GM12878 (cell line): Measurements from ENCODE around the gene CTNNA2. TPM values are rescaled to one million over a fixed set of nuclear protein-coding genes. Genes with fewer than 3 reads are reported as not detected.

Source experiments
- ATAC-seq: fragments of 200-7000 bp; cut with Tn5 transposase; 3 replicates; pipeline ENCODE4 v1.9.1; 2020; ENCODE audit warnings: mild to moderate bottlenecking, moderate library complexity
- BruUV-seq: library from RNA; stranded (reverse); fragments of 400-500 nt; replicated peaks from 2 replicates; lab custom pipeline; 2021; lab: Mats Ljungman, UMichigan
- CTCF ChIA-PET: fragments of 300-600 bp; sonication (Branson Sonifier 250); formaldehyde crosslinking; extraction: SDS; loops from one replicate; lab custom pipeline; 2021; ENCODE audit warnings: inconsistent platforms; lab: Yijun Ruan, JAX
- POLR2A ChIA-PET: fragments of 350-600 bp; formaldehyde crosslinking; extraction: SDS; loops from one replicate; lab custom pipeline; 2021; ENCODE audit warnings: inconsistent platforms; lab: Charles Lee
- RAD21 ChIA-PET: fragments of 300-600 bp; sonication (Branson Sonifier 250); formaldehyde crosslinking; loops from one replicate; lab custom pipeline; 2023; ENCODE audit warnings: antibody characterized with exemption; ENCODE audit not compliant: unreplicated experiment; lab: Charles Lee
- SMC1A ChIA-PET: fragments of 300-600 bp; sonication (Branson Sonifier 250); formaldehyde crosslinking; loops from one replicate; lab custom pipeline; 2023; ENCODE audit not compliant: unreplicated experiment, uncharacterized antibody; lab: Charles Lee
- DNase-seq: peaks from one replicate; pipeline ENCODE4 v3.0.0-alpha.2; 2011; ENCODE audit warnings: low read depth, low spot score
- FAIRE-seq: peaks from 3 replicates; lab custom pipeline; 2011; peaks lifted over from hg19 to GRCh38; lab: Jason Lieb, UNC
- H2AFZ ChIP-seq: 2 replicates; pipeline ENCODE4 v1.6.0; 2011; ENCODE audit warnings: low read depth, low read length, control low read depth; ENCODE audit not compliant: control insufficient read depth
- H3K27ac ChIP-seq: 2 replicates; pipeline ENCODE4 v1.5.1; 2011; ENCODE audit warnings: control low read depth; ENCODE audit not compliant: control insufficient read depth, insufficient read depth
- H3K27me3 ChIP-seq, 2 experiments: replicated peaks in 1 of 2; 2 replicates each; pipeline versions ENCODE4 v1.6.0 to v1.6.1; 2011; ENCODE audit warnings: low read length in 1 of 2; ENCODE audit not compliant: control insufficient read depth in 2 of 2, insufficient read depth in 2 of 2
- H3K36me3 ChIP-seq, 2 experiments: 2 replicates each; pipeline ENCODE4 v1.5.1; 2011; ENCODE audit warnings: low read length in 1 of 2; ENCODE audit not compliant: control insufficient read depth in 2 of 2, insufficient read depth in 2 of 2
- H3K4me1 ChIP-seq: 2 replicates; pipeline ENCODE4 v1.6.1; 2011; ENCODE audit warnings: mild to moderate bottlenecking, low read length, moderate library complexity, mixed read lengths; ENCODE audit not compliant: control insufficient read depth, insufficient read depth
- H3K4me2 ChIP-seq: 2 replicates; pipeline ENCODE4 v1.6.0; 2011; ENCODE audit warnings: control low read depth; ENCODE audit not compliant: control insufficient read depth, insufficient read depth
- H3K4me3 ChIP-seq: fragments of 200-600 bp; sonication (generic); 2 replicates; pipeline ENCODE4 v1.5.1; 2016
- H3K79me2 ChIP-seq: 2 replicates; pipeline ENCODE4 v1.6.0; 2011; ENCODE audit warnings: low read length; ENCODE audit not compliant: control insufficient read depth, insufficient read depth
- H3K9ac ChIP-seq: 2 replicates; pipeline ENCODE4 v1.8.0; 2011; ENCODE audit warnings: low read length, control low read depth, mixed read lengths; ENCODE audit not compliant: control insufficient read depth, insufficient read depth
- H3K9me3 ChIP-seq: replicated peaks from 3 replicates; pipeline ENCODE4 v1.5.1; 2011; ENCODE audit warnings: mild to moderate bottlenecking, low read length; ENCODE audit not compliant: control insufficient read depth, insufficient read depth
- H4K20me1 ChIP-seq: 2 replicates; pipeline ENCODE4 v1.6.0; 2011; ENCODE audit not compliant: control insufficient read depth, insufficient read depth
- BCL3 ChIP-seq: IDR thresholded peaks from 2 replicates; pipeline ENCODE4 v1.6.1; 2011; ENCODE audit warnings: borderline replicate concordance, low read depth, mild to moderate bottlenecking, moderate library complexity, low read length; ENCODE audit not compliant: insufficient read depth, poor library complexity, severe bottlenecking
- BMI1 ChIP-seq: fragments of 450-650 bp; IDR thresholded peaks from 2 replicates; pipeline ENCODE4 v1.6.1; 2016; ENCODE audit warnings: mild to moderate bottlenecking, moderate library complexity, borderline replicate concordance
- HSF1 ChIP-seq: fragments of 150-350 bp; IDR thresholded peaks from 2 replicates; pipeline ENCODE4 v1.6.1; 2014; ENCODE audit warnings: mild to moderate bottlenecking, low read depth, low read length
- MEF2B ChIP-seq: fragments of 450-650 bp; IDR thresholded peaks from 2 replicates; pipeline ENCODE4 v1.6.1; 2018; ENCODE audit warnings: mild to moderate bottlenecking, moderate library complexity; ENCODE audit not compliant: partially characterized antibody, poor library complexity, severe bottlenecking
- NFIC ChIP-seq: IDR thresholded peaks from 2 replicates; pipeline ENCODE4 v1.6.1; 2012; ENCODE audit warnings: low read depth, mild to moderate bottlenecking, inconsistent platforms, low read length, moderate library complexity
- RAD51 ChIP-seq: fragments of 450-650 bp; IDR thresholded peaks from 2 replicates; pipeline ENCODE4 v1.6.1; 2016; ENCODE audit warnings: moderate library complexity, mild to moderate bottlenecking, inconsistent platforms
- RFX5 ChIP-seq: IDR thresholded peaks from 2 replicates; pipeline ENCODE4 v1.6.1; 2011; ENCODE audit warnings: low read depth, low read length, improper control_type of control experiment
- STAT3 ChIP-seq: IDR thresholded peaks from 2 replicates; pipeline ENCODE4 v1.6.1; 2011; ENCODE audit warnings: low read depth, low read length, improper control_type of control experiment
- TARDBP ChIP-seq: IDR thresholded peaks from 2 replicates; pipeline ENCODE4 v1.6.1; 2016; ENCODE audit warnings: borderline replicate concordance
- TCF3 ChIP-seq: IDR thresholded peaks from 2 replicates; pipeline ENCODE4 v1.6.1; 2012; ENCODE audit warnings: low read depth, mild to moderate bottlenecking, low read length, borderline replicate concordance; ENCODE audit not compliant: insufficient read depth
- WGBS: methylation state at CpG from one replicate; pipeline ENCODE4 v1.1.6; 2016; ENCODE audit warnings: low lambda C conversion rate; ENCODE audit not compliant: insufficient replicate concordance, insufficient coverage; ENCODE audit errors: missing lambda C conversion rate; 5-methylcytosine and 5-hydroxymethylcytosine counted together
- in situ Hi-C: fragments of 300-500 bp; cut with MboI; formaldehyde crosslinking; loops from 9 replicates; pipeline ENCODE4 v1.14.3; 2018; ENCODE audit warnings: mixed read lengths
- intact Hi-C: fragments of 100-400 bp; cut with micrococcal nuclease; formaldehyde crosslinking; loops from one replicate; pipeline ENCODE4 v1.14.2; 2022; ENCODE audit not compliant: unreplicated experiment
- polyA plus RNA-seq, 11 experiments: library from polyadenylated mRNA; depleted of rRNA in 4 of 11; unstranded in 6 of 11; stranded (reverse) in 5 of 11; fragments of >200 nt; fragmentation: Nextera tagmentation in 4 of 11; fragmentation: Illumina TruSeq in 1 of 11; extraction: Ambion mirVana in 4 of 11; extraction: Trizol in 1 of 11; gene quantifications; 1 replicate in 1 of 11; 2 replicates in 10 of 11; pipeline versions ENCODE4 v1.2.1 to v1.2.3, GENCODE V29; 2011 to 2016; ENCODE audit warnings: inconsistent platforms in 2 of 11, missing spikeins in 2 of 11, low read depth in 1 of 11
- total RNA-seq, 4 experiments: library from RNA; depleted of rRNA in 3 of 4; stranded (reverse); fragments of >200 nt in 3 of 4; fragmentation: Illumina TruSeq in 1 of 4; extraction: Trizol in 1 of 4; gene quantifications; 2 replicates each; pipeline versions ENCODE4 v1.2.1 to v1.2.3, GENCODE V29; 2013 to 2021

CTNNA2 gene
- total and polyA plus RNA-seq, 10 of the 15 experiments (the other 5 are each of a cell fraction or from before 2014, with no cell fraction given): 2.4 to 36.2 (median 6.6) TPM

- TF ChIP-seq BCL3 (no peak), TARDBP (no peak)
Observed at GRCh38 chr2:80050246-80050645, 537.4 kb downstream of the CTNNA2 start (continued).

- in situ Hi-C loops: no loop called here
- FAIRE-seq: no peak
- no TSS peak for BruUV-seq
Observed at GRCh38 chr2:80053522-80054345, 540.9 kb downstream of the CTNNA2 start.

More at GRCh38 chr2:80053522-80054345, 540.9 kb downstream of the CTNNA2 start:
- no peaks in the 10 kb centered on the region for H3K36me3 ChIP-seq
- ATAC-seq (no peak), DNase-seq (no peak)
- POLR2A ChIA-PET: no interaction called here
- H3K27me3 ChIP-seq: no peaks in the 10 kb centered on the region
- no peaks in the 10 kb centered on the region for H3K79me2 ChIP-seq
- SMC1A ChIA-PET: no interaction called here
- H3K9ac ChIP-seq: no peak overlapping the region
- H3K27ac ChIP-seq: no peak overlapping the region
- H3K4me3 ChIP-seq: no peak overlapping the region
- no peak overlapping the region for H2AFZ ChIP-seq
- RAD21 ChIA-PET: no interaction called here
- intact Hi-C loops: no loop called here
- 8% methylated on average over 8 of the region's 8 CpGs for WGBS
- no peak overlapping the region for H3K4me2 ChIP-seq
- CTCF ChIA-PET: no interaction called here
- H3K4me1 ChIP-seq: no peaks in the 10 kb centered on the region
- TF ChIP-seq MEF2B (no peak), BMI1 (no peak), NFIC (no peak), TCF3 (no peak), HSF1 (no peak), RAD51 (no peak), RFX5 (no peak), STAT3 (no peak)
- no peaks in the 10 kb centered on the region for H3K9me3 ChIP-seq
- no peaks in the 10 kb centered on the region for H4K20me1 ChIP-seq
